HG02938 (cell line): ENCODE data around the gene RPL23.

Experiments
- ATAC-seq: cut with Tn5 transposase; IDR thresholded peaks from one replicate; pipeline ENCODE4 v1.9.1; 2021; ENCODE audit warnings: mild to moderate bottlenecking, moderate library complexity; ENCODE audit not compliant: unreplicated experiment

The RPL23 gene

GRCh38 chr17:38853292-38854219, at the start of gene RPL23:
RPL23 (minus strand) TSS chr17:38853721; CDS start chr17:38853710, 11 bp downstream.
- peak; percentile 81 for ATAC-seq

- ATAC-seq: no peak
Measured at GRCh38 chr17:38900978-38901656, 47.6 kb upstream of the RPL23 start.

- ATAC-seq: no peak
Measured at GRCh38 chr17:38899421-38899820, 45.9 kb upstream of the RPL23 start.

GRCh38 chr17:38898812-38899348, 45.4 kb upstream of the RPL23 start:
- ATAC-seq: peak; percentile 70

- ATAC-seq: peak; percentile 8
Measured at GRCh38 chr17:38898291-38898679, 44.8 kb upstream of the RPL23 start.

GRCh38 chr17:38897671-38898290, 44.3 kb upstream of the RPL23 start:
- ATAC-seq: no peak

GRCh38 chr17:38897176-38897575, 43.7 kb upstream of the RPL23 start:
- no peak for ATAC-seq

- ATAC-seq: no peak
Measured at GRCh38 chr17:38896346-38896954, 42.9 kb upstream of the RPL23 start.

- no peak for ATAC-seq
Measured at GRCh38 chr17:38894276-38894675, 40.8 kb upstream of the RPL23 start.

GRCh38 chr17:38893607-38894006, 40.1 kb upstream of the RPL23 start:
- no peak for ATAC-seq

- ATAC-seq: no peak
Measured at GRCh38 chr17:38893113-38893512, 39.6 kb upstream of the RPL23 start.

- no peak for ATAC-seq
Measured at GRCh38 chr17:38892620-38893019, 39.1 kb upstream of the RPL23 start.

- no peak for ATAC-seq
Measured at GRCh38 chr17:38892083-38892482, 38.6 kb upstream of the RPL23 start.

- ATAC-seq: no peak
Measured at GRCh38 chr17:38891441-38891840, 37.9 kb upstream of the RPL23 start.

- ATAC-seq: no peak
Measured at GRCh38 chr17:38890410-38890746, 36.9 kb upstream of the RPL23 start.

- no peak for ATAC-seq
Measured at GRCh38 chr17:38889745-38890409, 36.4 kb upstream of the RPL23 start.

- ATAC-seq: no peak
Measured at GRCh38 chr17:38888842-38889241, 35.3 kb upstream of the RPL23 start.

- ATAC-seq: no peak
Measured at GRCh38 chr17:38886643-38887010, 33.1 kb upstream of the RPL23 start.

- ATAC-seq: no peak
Measured at GRCh38 chr17:38885728-38886642, 32.5 kb upstream of the RPL23 start.
